Measurements from ENCODE around the gene EGFR. TPM values are rescaled to one million over a fixed set of nuclear protein-coding genes. Genes with fewer than 3 reads are reported as not detected.

The EGFR gene
- total RNA-seq, 1 experiment from 2014 or later: 448 TPM

DNA sequence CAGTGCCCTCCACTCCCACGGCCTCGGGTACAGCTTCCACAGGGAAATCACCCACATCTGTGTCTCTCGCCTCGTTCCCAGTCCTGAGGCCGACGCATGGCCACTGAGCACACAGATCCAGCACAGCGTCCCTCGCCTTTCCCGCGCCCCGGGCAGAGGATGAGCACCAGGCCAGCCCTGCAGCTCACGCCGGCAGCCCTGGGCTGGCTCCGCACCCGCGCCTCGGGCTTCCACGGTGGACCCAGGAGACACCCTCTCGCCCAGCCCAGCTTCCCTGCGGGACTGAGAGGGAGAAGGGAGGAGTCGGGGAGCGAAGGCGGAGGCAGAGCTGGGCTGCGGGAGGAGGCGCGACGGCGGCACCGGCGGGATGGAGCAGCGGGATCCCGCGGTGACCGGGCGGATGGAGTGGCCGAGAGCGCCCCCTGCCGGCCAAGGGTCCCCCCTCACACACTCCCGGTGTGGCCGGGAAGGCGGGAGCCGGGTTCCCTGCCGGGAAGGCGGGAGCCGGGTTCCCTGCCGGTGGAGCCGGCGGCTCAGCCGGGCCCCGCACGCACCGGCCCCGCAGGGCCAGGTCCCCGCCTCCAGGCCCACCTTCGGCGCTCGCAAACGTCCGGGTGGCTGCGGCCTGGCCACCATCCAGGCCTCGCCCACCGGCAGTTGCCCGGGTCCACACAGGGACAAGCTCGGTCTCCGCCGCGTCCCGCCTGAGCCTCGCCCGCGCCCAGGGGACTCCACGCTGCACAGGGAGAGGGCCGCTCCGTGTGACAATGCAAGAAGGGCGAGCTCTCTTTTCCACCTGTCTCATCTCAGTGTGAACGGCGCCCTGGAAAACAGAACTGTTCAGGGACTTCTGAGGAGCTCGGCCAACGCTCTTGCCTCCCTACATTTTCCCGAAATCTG is 236.0 kb downstream of the EGFR start:
- ChIA-PET POLR2A (interaction anchor here (0.8 to 2.5 kb wide), 13 partner anchors 40 to 495 kb away, joined by 3 to 19 read pairs (median 3); no protein-coding TSS in a partner anchor), CTCF (interaction anchor here (0.5 to 5.9 kb wide), 101 partner anchors 10 to 1616 kb away, joined by 3 to 309 read pairs (median 4); partner anchors contain the start of gene SEC61G)
- Mint-ChIP-seq H3K27ac (ENCODE audit: low read depth, unreplicated experiment) (peak overlapping the region; percentile 72), H3K9me3 (ENCODE audit: unreplicated experiment) (no peaks in the 10 kb centered on the region), H3K27me3 (ENCODE audit: insufficient read depth, unreplicated experiment) (peaks cover 12% of the 10 kb centered on the region), H3K36me3 (ENCODE audit: insufficient read depth, unreplicated experiment) (no peaks in the 10 kb centered on the region), H3K4me1 (ENCODE audit: insufficient read depth, unreplicated experiment) (peaks cover 7% of the 10 kb centered on the region), H3K4me3 (ENCODE audit: unreplicated experiment) (peak overlapping the region; percentile 78)
- intact Hi-C loops (cut with micrococcal nuclease): loop anchor here (1.0 to 10.0 kb wide), 6 partner anchors 69 to 560 kb away; no protein-coding TSS in a partner anchor
- BruUV-seq (replicated peaks): no TSS peak
- DNase-seq (ENCODE audit: unreplicated experiment): peak; percentile 78
- TF ChIP-seq, protein P1, sequence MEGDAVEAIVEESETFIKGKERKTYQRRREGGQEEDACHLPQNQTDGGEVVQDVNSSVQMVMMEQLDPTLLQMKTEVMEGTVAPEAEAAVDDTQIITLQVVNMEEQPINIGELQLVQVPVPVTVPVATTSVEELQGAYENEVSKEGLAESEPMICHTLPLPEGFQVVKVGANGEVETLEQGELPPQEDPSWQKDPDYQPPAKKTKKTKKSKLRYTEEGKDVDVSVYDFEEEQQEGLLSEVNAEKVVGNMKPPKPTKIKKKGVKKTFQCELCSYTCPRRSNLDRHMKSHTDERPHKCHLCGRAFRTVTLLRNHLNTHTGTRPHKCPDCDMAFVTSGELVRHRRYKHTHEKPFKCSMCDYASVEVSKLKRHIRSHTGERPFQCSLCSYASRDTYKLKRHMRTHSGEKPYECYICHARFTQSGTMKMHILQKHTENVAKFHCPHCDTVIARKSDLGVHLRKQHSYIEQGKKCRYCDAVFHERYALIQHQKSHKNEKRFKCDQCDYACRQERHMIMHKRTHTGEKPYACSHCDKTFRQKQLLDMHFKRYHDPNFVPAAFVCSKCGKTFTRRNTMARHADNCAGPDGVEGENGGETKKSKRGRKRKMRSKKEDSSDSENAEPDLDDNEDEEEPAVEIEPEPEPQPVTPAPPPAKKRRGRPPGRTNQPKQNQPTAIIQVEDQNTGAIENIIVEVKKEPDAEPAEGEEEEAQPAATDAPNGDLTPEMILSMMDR (IDR thresholded peaks at IDR 0.05; ENCODE audit: unreplicated experiment): peak; percentile 87

DNA sequence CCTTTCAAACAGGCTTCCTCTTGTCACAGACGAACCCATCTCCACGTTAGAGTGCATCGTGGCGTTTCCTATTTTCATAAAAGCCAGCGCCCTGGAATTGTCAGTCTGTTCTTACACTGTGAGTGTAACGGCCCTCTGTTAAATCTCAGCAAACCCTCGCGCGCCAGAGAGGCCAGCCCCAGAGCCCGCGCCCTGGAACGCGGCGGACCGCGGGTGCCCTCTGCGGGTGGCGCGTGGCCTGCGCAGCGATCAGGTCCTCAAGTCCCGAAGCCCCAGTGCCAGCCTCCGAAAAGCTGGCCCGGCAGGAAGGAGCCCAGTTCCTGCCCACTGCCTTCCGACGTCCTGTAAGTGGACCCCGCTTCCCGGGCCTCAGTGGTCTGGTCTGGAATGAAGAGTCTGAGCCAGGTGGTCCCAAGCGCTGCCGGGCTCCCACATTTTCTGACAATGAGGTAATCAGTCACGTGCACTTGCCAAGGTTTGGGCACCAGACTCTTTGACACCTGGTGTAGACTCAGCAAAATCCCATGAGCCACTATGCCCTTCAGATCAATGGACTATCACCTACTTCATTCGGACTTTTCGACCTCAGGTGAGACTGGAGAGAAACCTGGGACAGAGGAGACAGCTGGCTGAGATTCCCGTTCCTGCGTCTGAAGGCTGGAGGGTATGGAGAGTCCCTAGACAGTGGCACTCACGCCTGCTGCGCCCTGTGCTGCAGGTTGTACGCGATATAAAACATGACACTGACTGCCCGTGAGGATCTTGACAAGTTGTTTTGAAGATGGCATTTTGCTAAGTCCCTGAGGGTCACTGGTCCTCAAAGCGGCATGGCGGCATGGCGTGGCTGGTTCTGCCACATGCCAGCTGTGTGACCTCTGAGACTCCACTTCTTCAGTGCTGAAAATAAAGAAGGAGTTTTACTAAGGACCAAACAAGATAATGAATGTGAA is 237.0 kb downstream of the EGFR start:
- Mint-ChIP-seq H3K4me3 (ENCODE audit: unreplicated experiment) (peak overlapping the region; percentile 78), H3K27ac (ENCODE audit: low read depth, unreplicated experiment) (peak overlapping the region; percentile 72), H3K36me3 (ENCODE audit: insufficient read depth, unreplicated experiment) (no peaks in the 10 kb centered on the region), H3K9me3 (ENCODE audit: unreplicated experiment) (no peaks in the 10 kb centered on the region), H3K27me3 (ENCODE audit: insufficient read depth, unreplicated experiment) (peaks cover 12% of the 10 kb centered on the region), H3K4me1 (ENCODE audit: insufficient read depth, unreplicated experiment) (no peaks in the 10 kb centered on the region)
- intact Hi-C loops (cut with micrococcal nuclease): loop anchor here (1.0 to 10.0 kb wide), 6 partner anchors 69 to 561 kb away; no protein-coding TSS in a partner anchor
- TF ChIP-seq, protein P1 (IDR thresholded peaks at IDR 0.05; ENCODE audit: unreplicated experiment): peak; percentile 68
- DNase-seq (ENCODE audit: unreplicated experiment): peak; percentile 81
- BruUV-seq (replicated peaks): no TSS peak
- ChIA-PET CTCF (interaction anchor here (0.5 to 5.9 kb wide), 86 partner anchors 9 to 1065 kb away, joined by 3 to 309 read pairs (median 4); partner anchors contain the start of gene SEC61G), POLR2A (interaction anchor here (0.6 to 2.5 kb wide), 12 partner anchors 9 to 496 kb away, joined by 3 to 19 read pairs (median 3); no protein-coding TSS in a partner anchor)

DNA sequence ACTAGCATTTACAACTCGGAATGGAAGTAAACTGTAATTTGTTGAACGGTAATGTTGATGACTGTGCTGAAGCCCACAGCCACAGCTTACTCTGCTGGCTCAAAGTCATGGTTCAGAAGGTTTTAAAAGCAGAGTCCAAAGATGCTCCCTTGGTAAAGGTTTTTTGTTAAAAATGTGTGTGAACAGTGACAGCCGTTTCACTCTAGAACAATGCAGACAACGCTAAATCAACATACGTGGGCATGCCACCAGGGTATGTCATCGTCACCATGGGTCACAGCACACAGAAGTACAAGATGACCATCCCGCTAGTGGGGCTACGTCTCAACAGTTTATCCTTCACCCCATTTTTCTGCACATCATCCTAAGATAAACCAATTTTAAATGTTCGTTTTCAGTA is 239.8 kb downstream of the EGFR start:
- TF ChIP-seq, protein P1 (IDR thresholded peaks at IDR 0.05; ENCODE audit: unreplicated experiment): no peak
- POLR2A ChIA-PET: no interaction called here
- Mint-ChIP-seq H3K4me1 (ENCODE audit: insufficient read depth, unreplicated experiment) (no peaks in the 10 kb centered on the region), H3K36me3 (ENCODE audit: insufficient read depth, unreplicated experiment) (no peaks in the 10 kb centered on the region), H3K27me3 (ENCODE audit: insufficient read depth, unreplicated experiment) (peaks cover 16% of the 10 kb centered on the region), H3K4me3 (ENCODE audit: unreplicated experiment) (no peak overlapping the region), H3K9me3 (ENCODE audit: unreplicated experiment) (no peaks in the 10 kb centered on the region), H3K27ac (ENCODE audit: low read depth, unreplicated experiment) (no peak overlapping the region)
- CTCF ChIA-PET: interaction anchor here (0.8 to 1.5 kb wide), 5 partner anchors 29 to 485 kb away, joined by 3 to 12 read pairs (median 3); no protein-coding TSS in a partner anchor
- DNase-seq (ENCODE audit: unreplicated experiment): no peak
- BruUV-seq (replicated peaks): no TSS peak
- intact Hi-C loops (cut with micrococcal nuclease): loop anchor here (10.0 kb wide), 1 partner anchor 564 kb away; no protein-coding TSS in a partner anchor
